ENCODE measurements around the gene TOM1L1.
"Not testable (repeated sequence)": the region's sequence is repeated elsewhere in the genome, so short reads cannot be mapped to it uniquely, and the experiment has no call there.

The TOM1L1 gene

GRCh38 chr17:54900457-54901229 lies at the start of gene TOM1L1:
Gene TOM1L1, plus strand, starts transcription at chr17:54900852. Its CDS starts 14 bp downstream, at chr17:54900866.
- no peak for DNase-seq

GRCh38 chr17:54859187-54859586 lies 41.5 kb upstream of the TOM1L1 start:
- no peak for DNase-seq

GRCh38 chr17:54860617-54861470 lies 39.8 kb upstream of the TOM1L1 start:
- no peak for DNase-seq

GRCh38 chr17:54861471-54861983 lies 39.1 kb upstream of the TOM1L1 start:
- no peak for DNase-seq

GRCh38 chr17:54863176-54863575 lies 37.5 kb upstream of the TOM1L1 start:
- no peak for DNase-seq

GRCh38 chr17:54864070-54864469 lies 36.6 kb upstream of the TOM1L1 start:
- no peak for DNase-seq

- DNase-seq = no peak
Observed at GRCh38 chr17:54864636-54865356, 35.9 kb upstream of the TOM1L1 start.

- no peak for DNase-seq
Observed at GRCh38 chr17:54867634-54868033, 33.0 kb upstream of the TOM1L1 start.

- no peak for DNase-seq
Observed at GRCh38 chr17:54870671-54871175, 29.9 kb upstream of the TOM1L1 start.

- DNase-seq = not testable (repeated sequence)
Observed at GRCh38 chr17:54875906-54876305, 24.7 kb upstream of the TOM1L1 start.

- no peak for DNase-seq
Observed at GRCh38 chr17:54876656-54877195, 23.9 kb upstream of the TOM1L1 start.

- no peak for DNase-seq
Observed at GRCh38 chr17:54881255-54881972, 19.2 kb upstream of the TOM1L1 start.

GRCh38 chr17:54882371-54882770 lies 18.3 kb upstream of the TOM1L1 start:
- DNase-seq = no peak

- DNase-seq = no peak
Observed at GRCh38 chr17:54882950-54883349, 17.7 kb upstream of the TOM1L1 start.

- no peak for DNase-seq
Observed at GRCh38 chr17:54883939-54884338, 16.7 kb upstream of the TOM1L1 start.

- DNase-seq = no peak
Observed at GRCh38 chr17:54887787-54888186, 12.9 kb upstream of the TOM1L1 start.

GRCh38 chr17:54888254-54888653 lies 12.4 kb upstream of the TOM1L1 start:
- no peak for DNase-seq

- DNase-seq = no peak
Observed at GRCh38 chr17:54888981-54889380, 11.7 kb upstream of the TOM1L1 start.

GRCh38 chr17:54891176-54891821 lies 9.4 kb upstream of the TOM1L1 start:
- DNase-seq = no peak

GRCh38 chr17:54892360-54892759 lies 8.3 kb upstream of the TOM1L1 start:
- no peak for DNase-seq

GRCh38 chr17:54898576-54898975 lies 2.1 kb upstream of the TOM1L1 start:
- no peak for DNase-seq

Measured in activated CD4-positive, alpha-beta T cell treated with anti-CD3 and anti-CD28 coated beads, Interleukin-2, amount 50 U/mL, for 4 hours (primary cell).